Lung (tissue), 12 donors: ENCODE results near the gene ALDH1L2. TPM values are rescaled to one million over a fixed set of nuclear protein-coding genes. Genes with fewer than 3 reads are reported as not detected.

Experiments used
- ATAC-seq: fragments of 200-7000 bp; cut with Tn5 transposase; one replicate; pipeline ENCODE4 v1.9.1; 2020; ENCODE audit warnings: moderate number of reproducible peaks; ENCODE audit not compliant: insufficient read depth, low FRiP score
- DNase-seq, 3 donors: peaks; one replicate each; pipeline ENCODE4 v3.0.0-alpha.2; 2013 to 2017
- H3K27ac ChIP-seq, 2 donors: one replicate each; pipeline ENCODE4 v1.5.1; 2013; ENCODE audit warnings: mild to moderate bottlenecking in 2 of 2, moderate library complexity in 2 of 2, control low read depth in 1 of 2, inconsistent platforms in 1 of 2, low read depth in 1 of 2, low read length in 1 of 2
- H3K27me3 ChIP-seq, 3 donors: one replicate each; pipeline ENCODE4 v1.5.1; 2013; ENCODE audit warnings: low read length in 2 of 3; ENCODE audit not compliant: control insufficient read depth in 3 of 3, insufficient read depth in 3 of 3
- H3K36me3 ChIP-seq, 4 donors: one replicate each; pipeline ENCODE4 v1.5.1; 2013; ENCODE audit warnings: low read length in 4 of 4, mild to moderate bottlenecking in 1 of 4, moderate library complexity in 1 of 4; ENCODE audit not compliant: control insufficient read depth in 4 of 4, insufficient read depth in 4 of 4
- H3K4me1 ChIP-seq, 5 donors: one replicate each; pipeline ENCODE4 v1.5.1; 2013; ENCODE audit warnings: low read length in 5 of 5, mild to moderate bottlenecking in 2 of 5, moderate library complexity in 1 of 5; ENCODE audit not compliant: control insufficient read depth in 5 of 5, insufficient read depth in 5 of 5
- H3K4me3 ChIP-seq: one replicate; pipeline ENCODE4 v1.5.1; 2013; ENCODE audit warnings: mild to moderate bottlenecking, control low read depth, moderate library complexity
- H3K9ac ChIP-seq, 2 donors: one replicate each; pipeline ENCODE4 v1.5.1; 2013; ENCODE audit warnings: low read length in 2 of 2, control low read depth in 1 of 2; ENCODE audit not compliant: insufficient read depth in 1 of 2
- H3K9me3 ChIP-seq, 4 donors: one replicate each; pipeline ENCODE4 v1.5.1; 2013; ENCODE audit warnings: low read length in 3 of 4, mild to moderate bottlenecking in 1 of 4, moderate library complexity in 1 of 4; ENCODE audit not compliant: control insufficient read depth in 4 of 4, insufficient read depth in 3 of 4
- WGBS, 2 donors: extraction: QIAGEN DNeasy Blood & Tissue Kit; methylation state at CpG; one replicate each; pipeline ENCODE4 v1.1.7; 2013; 5-methylcytosine and 5-hydroxymethylcytosine counted together
- polyA plus RNA-seq, 2 donors: library from polyadenylated mRNA; stranded (reverse); fragments of 200-250 nt; gene quantifications; one replicate each; pipeline ENCODE4 v1.2.1, GENCODE V29; 2013
- total RNA-seq, 2 donors: library from RNA; depleted of rRNA in 1 of 2; stranded (reverse); fragments of >200 nt in 1 of 2; gene quantifications; one replicate each; pipeline ENCODE4 v1.2.1, GENCODE V29; 2014 to 2021
- TF ChIP-seq, protein P1 (sequence below): IDR thresholded peaks from 2 replicates; pipeline ENCODE4 v1.5.1; 2012; ENCODE audit warnings: mild to moderate bottlenecking; ENCODE audit errors: control extremely low read depth, extremely low read depth
- donor health status: control.
- donor health status: control.
- donor health status: Bipolar disorder and iron deficiency.
- donor health status: healthy.
- donor health status: DM: yes; HTN: yes; CAD: no.

The ALDH1L2 gene
- total and polyA plus RNA-seq, 4 donors, result 1.1 to 28.4 (median 4.9) TPM

DNA sequence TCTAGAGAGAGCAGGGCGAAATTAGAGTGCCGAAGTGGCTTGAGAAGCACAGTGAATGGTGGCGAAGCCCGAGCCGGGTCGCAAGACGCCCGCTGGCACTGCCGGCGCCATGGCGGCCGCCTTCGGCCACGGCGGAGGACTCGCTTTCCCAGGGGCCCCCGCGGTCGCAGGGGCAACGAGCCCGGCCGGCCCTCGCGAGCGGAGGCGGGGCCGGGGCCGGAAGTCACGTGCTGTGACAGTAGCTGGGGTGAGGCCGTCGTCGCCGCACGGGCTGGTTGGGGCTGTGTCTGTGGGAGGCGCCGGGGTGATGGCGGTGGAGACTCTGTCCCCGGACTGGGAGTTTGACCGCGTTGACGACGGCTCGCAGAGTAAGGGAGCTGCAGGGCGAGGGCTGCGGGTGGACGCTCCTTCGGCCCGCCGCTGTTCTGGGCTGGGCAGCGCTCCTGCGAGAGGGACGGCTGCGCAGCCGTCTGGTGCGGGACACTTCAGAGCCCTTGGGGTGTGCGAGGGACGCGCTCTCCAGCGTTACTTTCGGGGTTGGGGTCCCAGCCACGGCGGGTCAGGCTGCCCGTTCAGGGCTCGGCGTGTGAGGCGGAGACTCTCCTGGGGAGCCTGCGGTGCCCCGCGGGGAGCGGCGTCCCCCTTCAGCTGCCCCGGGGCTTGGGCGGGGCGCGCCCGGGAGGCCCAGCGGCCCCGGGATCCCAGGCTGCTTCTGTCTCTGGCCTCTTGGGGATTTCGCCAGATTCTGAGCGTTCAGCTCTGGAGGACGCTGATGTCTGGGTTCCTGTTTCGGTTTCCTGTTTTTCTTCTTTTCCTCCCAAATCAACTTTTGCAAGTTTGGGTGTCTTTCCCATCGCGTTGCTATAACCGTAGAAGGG is 23.5 kb upstream of the ALDH1L2 start, which contains the start of gene WASHC4:
Gene WASHC4, plus strand, starts transcription at position 238 of the 878 bp plus-strand sequence. Its CDS starts 70 bp downstream, at position 308.
- H3K27ac ChIP-seq, result peak within 1 kb of the TSS; percentile 98 to 100
- H3K4me3 ChIP-seq, result peak within 1 kb of the TSS; percentile 95
- no peaks in the 10 kb centered on the region for H3K9me3 ChIP-seq
- peaks cover 0 to 8% (median 4%) of the 10 kb centered on the region in 4 donors for H3K36me3 ChIP-seq
- TF ChIP-seq, protein P1, sequence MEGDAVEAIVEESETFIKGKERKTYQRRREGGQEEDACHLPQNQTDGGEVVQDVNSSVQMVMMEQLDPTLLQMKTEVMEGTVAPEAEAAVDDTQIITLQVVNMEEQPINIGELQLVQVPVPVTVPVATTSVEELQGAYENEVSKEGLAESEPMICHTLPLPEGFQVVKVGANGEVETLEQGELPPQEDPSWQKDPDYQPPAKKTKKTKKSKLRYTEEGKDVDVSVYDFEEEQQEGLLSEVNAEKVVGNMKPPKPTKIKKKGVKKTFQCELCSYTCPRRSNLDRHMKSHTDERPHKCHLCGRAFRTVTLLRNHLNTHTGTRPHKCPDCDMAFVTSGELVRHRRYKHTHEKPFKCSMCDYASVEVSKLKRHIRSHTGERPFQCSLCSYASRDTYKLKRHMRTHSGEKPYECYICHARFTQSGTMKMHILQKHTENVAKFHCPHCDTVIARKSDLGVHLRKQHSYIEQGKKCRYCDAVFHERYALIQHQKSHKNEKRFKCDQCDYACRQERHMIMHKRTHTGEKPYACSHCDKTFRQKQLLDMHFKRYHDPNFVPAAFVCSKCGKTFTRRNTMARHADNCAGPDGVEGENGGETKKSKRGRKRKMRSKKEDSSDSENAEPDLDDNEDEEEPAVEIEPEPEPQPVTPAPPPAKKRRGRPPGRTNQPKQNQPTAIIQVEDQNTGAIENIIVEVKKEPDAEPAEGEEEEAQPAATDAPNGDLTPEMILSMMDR, result no peak
- H3K9ac ChIP-seq, result peak within 1 kb of the TSS; percentile 75 to 91
- WGBS, 2 donors, result 0% methylated on average over 85 of the region's 85 CpGs
- ATAC-seq (peak; percentile 96), DNase-seq (peak; percentile 95 to 97 (median 95))
- peaks cover 0 to 20% (median 3%) of the 10 kb centered on the region in 5 donors for H3K4me1 ChIP-seq
- H3K27me3 ChIP-seq, result no peaks in the 10 kb centered on the region

DNA sequence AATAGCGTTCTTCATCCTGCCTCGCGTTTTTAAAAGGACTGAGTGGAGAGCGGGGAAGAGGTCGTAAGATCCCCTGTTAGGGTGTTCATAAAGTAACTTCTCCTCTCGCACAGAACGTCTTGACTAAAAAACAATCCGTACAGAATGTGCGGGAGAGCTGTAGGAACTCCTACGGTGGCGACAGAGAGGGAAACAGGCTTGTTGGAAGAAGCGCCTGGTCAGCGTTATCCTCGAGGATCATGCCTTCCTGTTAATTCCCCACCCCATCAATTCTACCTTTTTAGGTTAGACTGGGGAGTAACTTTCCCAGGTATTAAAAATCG is 22.9 kb upstream of the ALDH1L2 start:
- 0 to 1% methylated on average over 15 of the region's 15 CpGs for WGBS, 2 donors
- peaks cover 0 to 20% (median 3%) of the 10 kb centered on the region in 5 donors for H3K4me1 ChIP-seq
- ATAC-seq (peak; percentile 29), DNase-seq (no peak)
- peak overlapping the region; percentile 62 for H3K4me3 ChIP-seq
- H3K27ac ChIP-seq, result peak overlapping the region; percentile 86 to 98
- no peaks in the 10 kb centered on the region for H3K9me3 ChIP-seq
- TF ChIP-seq, protein P1, result no peak
- H3K9ac ChIP-seq, result peak overlapping the region; percentile 8 to 79
- H3K36me3 ChIP-seq, result peaks cover 0 to 5% (median 2%) of the 10 kb centered on the region in 4 donors
- H3K27me3 ChIP-seq, result no peaks in the 10 kb centered on the region

DNA sequence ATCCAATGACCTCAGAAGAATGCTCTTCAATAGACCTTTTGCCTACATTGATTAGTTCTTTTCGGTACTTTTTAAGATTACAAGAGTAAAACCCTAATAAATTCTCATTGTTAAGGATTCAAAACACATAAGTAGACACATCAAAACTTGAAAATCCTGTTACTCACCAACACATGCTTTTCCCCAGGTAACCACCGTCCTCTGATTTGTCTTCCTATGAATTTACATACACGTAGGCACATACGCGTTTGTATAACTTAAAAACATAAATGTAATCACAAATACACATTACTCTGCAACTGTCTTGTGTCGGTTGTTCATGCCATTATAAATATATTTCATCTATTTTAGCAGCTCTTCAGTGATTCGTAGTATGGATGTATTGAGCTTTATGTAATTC is 22.4 kb upstream of the ALDH1L2 start:
- peak in 1 of 3 donors; percentile 34 for DNase-seq

More for the DNA sequence above, 22.4 kb upstream of the ALDH1L2 start:
- peaks cover 0 to 20% (median 3%) of the 10 kb centered on the region in 5 donors for H3K4me1 ChIP-seq
- WGBS, 2 donors, result 43 to 49% methylated on average over 7 of the region's 7 CpGs
- no peaks in the 10 kb centered on the region for H3K27me3 ChIP-seq
- no peaks in the 10 kb centered on the region for H3K9me3 ChIP-seq
- peaks cover 0 to 3% (median 0%) of the 10 kb centered on the region in 4 donors for H3K36me3 ChIP-seq
- TF ChIP-seq, protein P1, result no peak
- H3K27ac ChIP-seq, result no peak overlapping the region
- no peak overlapping the region for H3K4me3 ChIP-seq
- ATAC-seq, result no peak
- H3K9ac ChIP-seq, result peak overlapping the region; percentile 8 to 79
